ENCODE data around the gene ARHGAP4.

DNA sequence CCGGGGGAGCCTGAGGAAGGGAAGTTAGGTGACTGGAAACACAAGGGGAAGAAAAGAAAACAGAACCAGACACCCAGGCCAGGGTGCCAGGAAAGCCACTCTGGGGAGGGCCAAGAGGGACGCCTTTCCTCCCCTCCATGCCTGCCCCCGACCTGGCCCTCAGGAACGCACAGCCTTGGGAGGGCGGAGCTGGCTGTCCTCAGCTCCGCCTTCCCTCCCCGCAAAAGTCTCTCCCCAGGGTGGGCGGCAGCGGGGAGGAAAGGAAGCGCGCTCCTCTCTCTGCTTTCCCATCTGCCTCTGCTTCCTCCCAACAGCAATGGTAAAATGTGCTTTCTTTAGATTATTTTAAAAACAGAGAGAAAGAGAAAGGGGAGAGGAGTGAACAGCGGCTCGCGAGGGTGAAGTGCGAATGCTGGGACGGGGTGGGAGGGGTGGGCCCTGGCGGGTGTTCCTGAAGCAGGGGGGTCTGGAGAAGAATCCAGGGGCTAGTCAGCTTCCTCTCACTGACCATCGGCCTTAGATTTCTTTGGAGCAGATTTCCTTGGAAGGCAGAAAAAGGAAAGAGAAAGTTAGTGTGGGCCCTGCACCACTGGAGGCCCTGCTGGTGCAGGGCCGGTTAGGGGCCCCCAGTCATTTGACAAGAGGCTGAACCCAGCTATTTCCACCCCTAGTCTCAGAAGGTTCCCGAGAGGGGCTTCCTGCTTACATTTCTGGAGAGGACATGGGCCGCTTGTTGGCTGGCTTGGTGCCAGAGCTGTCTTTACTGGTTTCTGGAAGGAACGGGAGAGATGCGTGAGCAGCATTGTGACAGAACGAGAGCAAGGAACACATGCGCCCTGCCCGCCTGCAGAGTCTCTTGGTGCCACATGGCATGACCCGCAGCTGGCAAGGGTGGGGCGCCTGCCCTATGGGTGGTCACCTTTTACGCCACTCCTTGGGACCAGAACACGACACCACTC lies 23.1 kb upstream of the ARHGAP4 start:
- TF ChIP-seq, protein P1, sequence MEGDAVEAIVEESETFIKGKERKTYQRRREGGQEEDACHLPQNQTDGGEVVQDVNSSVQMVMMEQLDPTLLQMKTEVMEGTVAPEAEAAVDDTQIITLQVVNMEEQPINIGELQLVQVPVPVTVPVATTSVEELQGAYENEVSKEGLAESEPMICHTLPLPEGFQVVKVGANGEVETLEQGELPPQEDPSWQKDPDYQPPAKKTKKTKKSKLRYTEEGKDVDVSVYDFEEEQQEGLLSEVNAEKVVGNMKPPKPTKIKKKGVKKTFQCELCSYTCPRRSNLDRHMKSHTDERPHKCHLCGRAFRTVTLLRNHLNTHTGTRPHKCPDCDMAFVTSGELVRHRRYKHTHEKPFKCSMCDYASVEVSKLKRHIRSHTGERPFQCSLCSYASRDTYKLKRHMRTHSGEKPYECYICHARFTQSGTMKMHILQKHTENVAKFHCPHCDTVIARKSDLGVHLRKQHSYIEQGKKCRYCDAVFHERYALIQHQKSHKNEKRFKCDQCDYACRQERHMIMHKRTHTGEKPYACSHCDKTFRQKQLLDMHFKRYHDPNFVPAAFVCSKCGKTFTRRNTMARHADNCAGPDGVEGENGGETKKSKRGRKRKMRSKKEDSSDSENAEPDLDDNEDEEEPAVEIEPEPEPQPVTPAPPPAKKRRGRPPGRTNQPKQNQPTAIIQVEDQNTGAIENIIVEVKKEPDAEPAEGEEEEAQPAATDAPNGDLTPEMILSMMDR (IDR thresholded peaks at IDR 0.05 in 8 of 11, conservative IDR thresholded peaks at IDR 0.05 in 3 of 11) = no peak
- no peak for TF ChIP-seq POLR2A (IDR thresholded peaks at IDR 0.05)
